ENCODE measurements around the gene EPN1. TPM values are rescaled to one million over a fixed set of nuclear protein-coding genes. Genes with fewer than 3 reads are reported as not detected.

The EPN1 gene
- total and polyA plus RNA-seq, 2 of the 8 experiments (the other 6 are each of a cell fraction or from before 2014, with no cell fraction given): 49.6 to 200 TPM

GRCh38 chr19:55674841-55675660 lies at the start of gene EPN1 (continued):
- TF ChIP-seq BACH1 (IDR thresholded peaks at IDR 0.05; ENCODE audit: low read length) (no peak; the same call in 1 of the 2 replicates), MAX (IDR thresholded peaks at IDR 0.05) (peak; percentile 18; the same call in 1 of the 2 replicates), GTF2F1 (IDR thresholded peaks at IDR 0.05; ENCODE audit: borderline replicate concordance, low read depth, low read length) (no peak), ATF2 (IDR thresholded peaks at IDR 0.05; ENCODE audit: low read length) (no peak; the same call in 1 of the 2 replicates), ZNF274 (IDR thresholded peaks at IDR 0.05; ENCODE audit: borderline replicate concordance, extremely low read depth, low read length) (no peak), SIN3A (conservative IDR thresholded peaks at IDR 0.05 in 1 of 2, IDR thresholded peaks at IDR 0.05 in 1 of 2; ENCODE audit: low read depth in 1 of 2, low read length in 2 of 2) (peak; percentile 55 to 66; a peak in 3 of 4 replicates), CEBPB (IDR thresholded peaks at IDR 0.05; ENCODE audit: low read depth, low read length) (no peak), SUZ12 (IDR thresholded peaks at IDR 0.05; ENCODE audit: low read length) (no peak), TAF1 (IDR thresholded peaks at IDR 0.05; ENCODE audit: low read depth, low read length) (peak; percentile 56; the same call in 1 of the 2 replicates), SAP30 (IDR thresholded peaks at IDR 0.05; ENCODE audit: insufficient read depth, insufficient replicate concordance, low read length) (no peak), JUN (IDR thresholded peaks at IDR 0.05; ENCODE audit: low read depth, low read length) (no peak), GABPA (IDR thresholded peaks at IDR 0.05; ENCODE audit: borderline replicate concordance, insufficient read depth, low read length) (peak; percentile 97), TEAD4 (IDR thresholded peaks at IDR 0.05; ENCODE audit: low read depth, low read length) (no peak), CREB1 (IDR thresholded peaks at IDR 0.05) (peak; percentile 95), BRCA1 (IDR thresholded peaks at IDR 0.05; ENCODE audit: low read depth, low read length) (no peak), SP1 (IDR thresholded peaks at IDR 0.05; ENCODE audit: low read depth, low read length) (peak; percentile 9; the same call in 1 of the 2 replicates), E2F6 (IDR thresholded peaks at IDR 0.05) (0 out of 2 replicates have a peak, but pooled peaks have one; percentile 29), KDM4A (IDR thresholded peaks at IDR 0.05; ENCODE audit: low read depth, low read length, severe bottlenecking) (peak; percentile 36), SIX5 (IDR thresholded peaks at IDR 0.05; ENCODE audit: low read depth, low read length) (no peak), FOSL1 (IDR thresholded peaks at IDR 0.05; ENCODE audit: insufficient read depth, low read depth, low read length) (no peak), CHD2 (IDR thresholded peaks at IDR 0.05; ENCODE audit: low read length) (no peak), RFX5 (IDR thresholded peaks at IDR 0.05; ENCODE audit: borderline replicate concordance, low read depth, low read length) (no peak)

Data from H1 (cell line).